ENCODE measurements around the gene PET100. TPM values are rescaled to one million over a fixed set of nuclear protein-coding genes. Genes with fewer than 3 reads are reported as not detected.

PET100 gene
- total RNA-seq, 1 donor from 2014 or later, result 80.7 TPM

DNA sequence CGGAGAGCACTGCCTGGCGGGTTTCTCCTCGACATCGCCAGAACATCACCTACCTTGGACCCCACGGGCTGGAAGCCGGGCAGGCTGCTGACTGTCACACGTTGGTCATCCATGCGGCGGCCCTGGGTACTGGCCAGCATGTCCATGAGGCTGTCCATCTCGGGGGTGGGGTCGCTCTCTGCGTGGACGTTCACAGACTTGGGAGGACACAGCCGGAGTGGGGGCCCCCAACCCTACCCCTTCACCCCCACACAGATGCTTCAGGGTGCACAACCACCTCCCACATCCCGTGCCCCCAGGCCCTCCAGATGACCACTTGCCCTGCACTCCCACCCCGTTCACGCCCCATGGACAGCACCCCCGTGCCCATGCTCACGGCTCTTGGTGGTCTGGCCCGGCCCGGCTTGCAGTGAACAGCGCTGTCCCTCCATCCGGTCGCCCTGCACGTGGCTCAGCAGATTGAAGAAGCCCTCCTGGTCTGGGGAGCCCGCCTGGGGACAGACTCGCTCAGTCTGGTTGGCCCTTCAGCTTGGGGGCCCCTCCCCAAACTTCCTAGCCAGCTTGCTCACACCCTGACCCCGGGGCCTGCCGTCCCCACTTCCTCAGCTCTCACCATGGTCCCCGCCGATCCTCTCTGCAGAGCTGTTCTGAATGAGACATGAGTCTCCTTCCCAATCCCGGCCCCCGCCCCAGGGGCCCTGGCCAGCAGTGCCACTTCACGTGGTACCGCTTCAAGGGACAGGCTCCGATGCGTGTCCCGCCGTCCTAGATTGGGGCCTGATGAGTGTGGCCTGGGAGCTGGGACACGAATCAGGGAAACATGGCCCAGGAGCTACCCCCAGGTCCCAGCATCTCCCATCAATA is 3.0 kb downstream of the PET100 start:
- Mint-ChIP-seq H3K9me3 (ENCODE audit: low read depth) (no peaks in the 10 kb centered on the region), H3K4me1 (ENCODE audit: low read depth) (peaks cover 34% of the 10 kb centered on the region), H3K27me3 (ENCODE audit: low read depth) (peaks cover 21% of the 10 kb centered on the region), H3K36me3 (ENCODE audit: low read depth) (peaks cover 3% of the 10 kb centered on the region), H3K4me3 (ENCODE audit: unreplicated experiment) (no peak overlapping the region), H3K27ac (ENCODE audit: unreplicated experiment) (no peak overlapping the region)
- peak; percentile 93 for DNase-seq (ENCODE audit: low spot score)
- TF ChIP-seq, protein P1, sequence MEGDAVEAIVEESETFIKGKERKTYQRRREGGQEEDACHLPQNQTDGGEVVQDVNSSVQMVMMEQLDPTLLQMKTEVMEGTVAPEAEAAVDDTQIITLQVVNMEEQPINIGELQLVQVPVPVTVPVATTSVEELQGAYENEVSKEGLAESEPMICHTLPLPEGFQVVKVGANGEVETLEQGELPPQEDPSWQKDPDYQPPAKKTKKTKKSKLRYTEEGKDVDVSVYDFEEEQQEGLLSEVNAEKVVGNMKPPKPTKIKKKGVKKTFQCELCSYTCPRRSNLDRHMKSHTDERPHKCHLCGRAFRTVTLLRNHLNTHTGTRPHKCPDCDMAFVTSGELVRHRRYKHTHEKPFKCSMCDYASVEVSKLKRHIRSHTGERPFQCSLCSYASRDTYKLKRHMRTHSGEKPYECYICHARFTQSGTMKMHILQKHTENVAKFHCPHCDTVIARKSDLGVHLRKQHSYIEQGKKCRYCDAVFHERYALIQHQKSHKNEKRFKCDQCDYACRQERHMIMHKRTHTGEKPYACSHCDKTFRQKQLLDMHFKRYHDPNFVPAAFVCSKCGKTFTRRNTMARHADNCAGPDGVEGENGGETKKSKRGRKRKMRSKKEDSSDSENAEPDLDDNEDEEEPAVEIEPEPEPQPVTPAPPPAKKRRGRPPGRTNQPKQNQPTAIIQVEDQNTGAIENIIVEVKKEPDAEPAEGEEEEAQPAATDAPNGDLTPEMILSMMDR (IDR thresholded peaks at IDR 0.05), result no peak

DNA sequence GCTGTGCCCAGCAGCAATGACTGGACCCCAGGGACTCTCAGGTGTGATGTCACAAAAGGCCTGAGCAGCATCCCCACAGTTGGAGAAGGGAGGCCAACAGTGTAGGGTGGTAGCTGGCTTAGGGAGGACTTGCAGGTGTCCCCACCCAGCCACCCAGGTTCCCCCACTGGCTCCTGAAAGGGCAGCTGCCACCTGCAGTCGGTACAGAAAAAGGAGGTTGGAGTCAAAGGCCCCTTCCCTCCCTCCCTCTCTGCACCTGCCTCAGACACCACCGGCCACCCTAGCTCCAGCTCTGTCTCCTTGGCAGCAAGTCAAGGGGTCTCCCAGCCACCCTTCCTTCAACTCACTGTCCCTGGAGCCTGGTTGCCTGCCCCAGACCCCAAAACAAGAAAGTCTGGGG is 4.1 kb downstream of the PET100 start, which contains the start of gene PCP2:
PCP2 (minus strand) TSS at position 22 of the 400 bp plus-strand sequence. CDS start 262 bp downstream, outside the sequence.
- H3K27me3 Mint-ChIP-seq (ENCODE audit: low read depth), result peaks cover 26% of the 10 kb centered on the region
- no peak within 1 kb of the TSS for H3K4me3 Mint-ChIP-seq (ENCODE audit: unreplicated experiment)
- peaks cover 23% of the 10 kb centered on the region for H3K4me1 Mint-ChIP-seq (ENCODE audit: low read depth)
- no peak for DNase-seq (ENCODE audit: low spot score)
- H3K36me3 Mint-ChIP-seq (ENCODE audit: low read depth), result peaks cover 3% of the 10 kb centered on the region
- H3K9me3 Mint-ChIP-seq (ENCODE audit: low read depth), result no peaks in the 10 kb centered on the region
- H3K27ac Mint-ChIP-seq (ENCODE audit: unreplicated experiment), result no peak within 1 kb of the TSS
- TF ChIP-seq, protein P1 (IDR thresholded peaks at IDR 0.05), result no peak

DNA sequence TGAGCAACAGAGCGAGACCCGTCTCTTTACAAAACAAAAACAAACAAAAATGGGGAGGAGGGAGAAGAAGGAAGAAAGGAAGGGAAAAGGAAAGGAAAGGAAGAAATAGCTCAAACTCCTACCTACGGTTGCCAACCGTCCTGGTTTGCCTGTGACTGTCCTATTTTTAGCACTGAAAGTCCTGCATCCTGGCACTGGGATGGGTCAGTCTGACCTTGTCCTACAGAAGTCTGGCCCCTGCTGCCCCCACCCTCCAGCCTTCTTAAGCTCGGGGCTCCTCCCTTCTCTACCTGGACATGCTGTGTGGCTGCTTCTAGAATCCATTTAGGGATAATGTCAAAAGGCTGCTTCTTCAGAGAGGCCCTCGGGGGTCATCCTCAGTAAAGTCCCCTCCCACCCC is 6.1 kb downstream of the PET100 start:
- peaks cover 4% of the 10 kb centered on the region for H3K4me1 Mint-ChIP-seq (ENCODE audit: low read depth)
- TF ChIP-seq, protein P1 (IDR thresholded peaks at IDR 0.05), result no peak
- no peak overlapping the region for H3K27ac Mint-ChIP-seq (ENCODE audit: unreplicated experiment)
- H3K9me3 Mint-ChIP-seq (ENCODE audit: low read depth), result no peaks in the 10 kb centered on the region
- peaks cover 26% of the 10 kb centered on the region for H3K27me3 Mint-ChIP-seq (ENCODE audit: low read depth)
- no peak overlapping the region for H3K4me3 Mint-ChIP-seq (ENCODE audit: unreplicated experiment)
- no peak for DNase-seq (ENCODE audit: low spot score)
- H3K36me3 Mint-ChIP-seq (ENCODE audit: low read depth), result peaks cover 1% of the 10 kb centered on the region

DNA sequence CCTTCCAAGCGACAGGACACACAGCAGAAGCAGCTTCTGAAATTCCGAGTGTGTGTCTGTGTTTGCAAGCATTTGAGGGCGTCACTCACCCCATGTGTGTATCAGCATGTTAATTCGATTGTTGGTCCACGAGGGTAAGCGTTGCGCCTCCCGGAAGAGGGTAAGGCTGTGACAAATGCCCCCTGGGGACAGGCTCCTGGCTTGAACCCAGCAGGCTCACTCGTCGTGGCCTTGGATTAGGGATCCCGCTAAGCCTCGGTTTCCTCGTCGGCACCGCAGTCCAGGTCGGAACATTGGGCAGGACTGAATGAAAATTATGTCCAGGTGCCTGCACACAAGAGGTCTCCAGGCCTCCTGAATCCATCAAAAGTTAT is 6.7 kb downstream of the PET100 start:
- no peak overlapping the region for H3K27ac Mint-ChIP-seq (ENCODE audit: unreplicated experiment)
- peaks cover 26% of the 10 kb centered on the region for H3K27me3 Mint-ChIP-seq (ENCODE audit: low read depth)

DNA sequence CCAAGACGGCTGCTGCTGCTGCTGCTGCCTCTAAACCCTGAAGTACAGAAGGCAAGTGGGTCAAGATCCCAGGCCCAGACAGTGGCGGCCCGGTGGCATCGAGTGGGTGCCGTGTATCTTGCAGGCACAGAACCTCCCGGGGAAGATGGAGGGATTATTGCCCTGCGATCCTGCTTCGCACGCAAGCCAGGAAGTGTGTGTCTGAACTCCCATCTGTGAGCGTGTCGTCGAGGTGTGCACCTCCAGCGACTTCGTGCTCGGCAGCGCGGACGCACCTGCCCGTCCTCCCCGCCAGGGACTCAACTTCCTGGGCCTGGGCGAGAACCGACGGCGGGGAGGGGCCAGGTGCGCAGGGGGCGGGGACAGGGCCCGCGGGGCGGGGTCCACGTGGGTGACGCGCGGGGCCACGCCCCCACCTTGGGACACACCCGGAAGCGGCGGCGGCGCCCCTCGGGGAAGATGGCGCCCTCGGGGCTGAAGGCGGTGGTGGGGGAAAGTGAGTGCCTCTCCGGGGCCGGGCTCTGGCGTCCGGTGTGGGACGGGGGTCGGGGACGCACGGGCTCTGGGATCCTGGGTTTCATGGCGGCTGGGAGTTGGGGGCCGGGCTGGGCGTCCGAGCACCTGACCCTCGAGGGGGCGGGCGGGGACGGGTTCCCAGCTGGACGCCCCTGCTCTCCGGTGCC is 7.2 kb downstream of the PET100 start, which contains the start of gene STXBP2:
STXBP2 (plus strand) TSS at position 420 of the 683 bp plus-strand sequence; CDS start at position 460, 40 bp downstream.
- Mint-ChIP-seq H3K36me3 (ENCODE audit: low read depth) (peaks cover 1% of the 10 kb centered on the region), H3K4me1 (ENCODE audit: low read depth) (no peaks in the 10 kb centered on the region), H3K4me3 (ENCODE audit: unreplicated experiment) (peak within 1 kb of the TSS; percentile 57), H3K27ac (ENCODE audit: unreplicated experiment) (no peak within 1 kb of the TSS), H3K27me3 (ENCODE audit: low read depth) (peaks cover 26% of the 10 kb centered on the region), H3K9me3 (ENCODE audit: low read depth) (no peaks in the 10 kb centered on the region)
- TF ChIP-seq, protein P1 (IDR thresholded peaks at IDR 0.05), result no peak
- peak; percentile 88 for DNase-seq (ENCODE audit: low spot score)

More for the DNA sequence above, 6.7 kb downstream of the PET100 start:
- no peak for DNase-seq (ENCODE audit: low spot score)
- TF ChIP-seq, protein P1 (IDR thresholded peaks at IDR 0.05), result no peak
- peak overlapping the region; percentile 40 for H3K4me3 Mint-ChIP-seq (ENCODE audit: unreplicated experiment)
- no peaks in the 10 kb centered on the region for H3K9me3 Mint-ChIP-seq (ENCODE audit: low read depth)
- peaks cover 1% of the 10 kb centered on the region for H3K36me3 Mint-ChIP-seq (ENCODE audit: low read depth)
- H3K4me1 Mint-ChIP-seq (ENCODE audit: low read depth), result no peaks in the 10 kb centered on the region

Measured in chondrocyte (in vitro differentiated cells).